HepG2 (cell line): ENCODE data around the gene MYO9A.

ENCODE experiments used
- ZNF18 ChIP-seq: sonication (generic); formaldehyde crosslinking; IDR thresholded peaks from 2 replicates; pipeline ENCODE4 v1.8.0; 2022; ENCODE audit warnings: mild to moderate bottlenecking, missing genetic modification reagents; ENCODE audit not compliant: insufficient replicate concordance
- ZNF790 ChIP-seq: sonication (generic); formaldehyde crosslinking; IDR thresholded peaks from 2 replicates; pipeline ENCODE4 v1.8.0; 2022; ENCODE audit warnings: missing genetic modification reagents, mild to moderate bottlenecking, borderline replicate concordance

- TF ChIP-seq ZNF790 (CRISPR knock-in tag) (no peak), ZNF18 (CRISPR knock-in tag) (no peak)
These were observed 104.2 kb downstream of the MYO9A start for GRCh38 chr15:72013703-72014102.
